ENCODE data around the gene INPP5D.

INPP5D gene

GRCh38 chr2:233075141-233075965 is 15.2 kb downstream of the INPP5D start:
- no peak for DNase-seq (ENCODE audit: low read depth, low spot score)

DNA sequence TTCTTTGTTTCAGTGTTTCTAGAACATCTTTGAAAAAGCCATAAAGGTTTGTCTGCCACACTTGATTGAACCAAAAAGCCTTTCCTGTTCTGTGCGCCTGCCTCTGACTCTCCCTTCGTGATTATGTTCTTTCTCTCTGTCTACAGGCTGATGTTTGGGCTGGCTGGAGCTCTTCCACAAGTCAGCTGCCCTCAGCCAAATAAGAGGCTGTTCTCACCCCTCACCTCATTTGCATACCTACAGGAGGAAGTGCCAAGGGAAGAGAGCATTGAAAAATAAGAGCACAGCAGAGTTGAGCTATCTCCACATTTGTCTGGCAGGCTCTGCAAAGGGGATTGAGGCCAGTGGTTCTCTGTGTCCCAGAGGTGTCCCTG is 15.8 kb downstream of the INPP5D start:
- DNase-seq (ENCODE audit: low read depth, low spot score): peak; percentile 32

DNA sequence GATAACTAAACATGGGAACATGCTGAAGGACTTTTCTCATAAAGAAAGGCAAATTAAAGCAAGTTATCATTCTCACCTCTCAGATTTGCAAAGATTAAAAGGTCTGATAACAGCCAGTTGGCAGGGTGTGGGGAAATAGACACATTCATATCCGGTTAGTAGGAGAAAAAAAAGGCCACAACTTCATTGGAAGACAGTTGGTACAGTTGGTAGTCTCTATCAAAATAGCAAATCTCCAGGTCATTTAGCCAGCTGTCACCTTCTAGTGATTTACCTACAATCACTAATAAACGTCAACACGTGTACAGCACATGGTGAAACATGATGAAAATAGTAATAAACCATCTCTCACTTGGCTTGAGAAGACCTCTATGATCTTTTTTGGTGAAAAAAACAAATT is 16.6 kb downstream of the INPP5D start:
- DNase-seq (ENCODE audit: low read depth, low spot score): no peak

- no peak for DNase-seq (ENCODE audit: low read depth, low spot score)
Measured at GRCh38 chr2:233079473-233079877, 19.3 kb downstream of the INPP5D start.

GRCh38 chr2:233079953-233080835 is 20.1 kb downstream of the INPP5D start:
- no peak for DNase-seq (ENCODE audit: low read depth, low spot score)

DNA sequence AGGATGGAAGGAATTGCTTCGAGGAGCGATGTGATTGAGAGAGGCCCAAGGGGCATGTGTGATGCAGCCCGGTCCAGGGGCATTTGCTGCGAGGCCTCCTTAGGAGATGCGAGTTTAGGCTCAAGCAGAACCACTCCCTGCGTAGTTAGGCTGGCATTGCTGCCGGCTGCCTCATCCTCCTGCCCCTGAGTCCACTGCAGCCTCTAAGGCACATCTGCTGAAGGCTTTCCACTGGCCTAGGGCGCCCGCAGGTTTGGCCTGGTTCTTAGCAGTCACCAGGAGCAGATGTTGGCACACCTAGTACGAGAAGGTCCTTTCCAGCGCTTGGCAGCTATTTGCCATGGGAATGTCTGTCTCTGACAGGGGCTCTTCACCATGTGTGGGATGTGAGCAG is 20.7 kb downstream of the INPP5D start:
- no peak for DNase-seq (ENCODE audit: low read depth, low spot score)

- no peak for DNase-seq (ENCODE audit: low read depth, low spot score)
Measured at GRCh38 chr2:233081232-233081730, 21.1 kb downstream of the INPP5D start.

DNA sequence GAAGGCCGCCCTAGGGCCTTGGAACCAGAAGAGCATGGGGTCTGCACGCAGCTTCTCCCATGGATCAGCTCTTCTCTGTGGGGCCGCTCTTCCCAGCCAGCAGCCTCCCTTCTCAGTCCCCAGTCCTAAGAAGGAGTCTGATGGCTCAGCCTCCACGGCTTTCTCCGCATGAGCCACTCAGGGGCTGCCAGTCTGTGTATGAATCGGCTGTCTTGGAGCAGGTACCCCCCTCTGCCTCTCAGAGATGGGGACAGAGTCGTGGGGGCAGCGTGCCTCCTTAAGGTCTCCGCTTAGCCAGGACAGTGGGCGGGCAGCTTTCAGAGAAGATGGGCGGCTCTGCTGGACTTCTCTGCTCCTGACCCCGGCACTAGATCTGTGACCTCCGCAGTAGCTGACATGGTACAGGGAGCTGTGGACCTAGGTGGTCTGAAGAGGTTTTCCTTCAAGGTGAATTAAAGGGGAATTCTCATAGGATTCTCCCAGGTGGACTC is 21.6 kb downstream of the INPP5D start:
- no peak for DNase-seq (ENCODE audit: low read depth, low spot score)

DNA sequence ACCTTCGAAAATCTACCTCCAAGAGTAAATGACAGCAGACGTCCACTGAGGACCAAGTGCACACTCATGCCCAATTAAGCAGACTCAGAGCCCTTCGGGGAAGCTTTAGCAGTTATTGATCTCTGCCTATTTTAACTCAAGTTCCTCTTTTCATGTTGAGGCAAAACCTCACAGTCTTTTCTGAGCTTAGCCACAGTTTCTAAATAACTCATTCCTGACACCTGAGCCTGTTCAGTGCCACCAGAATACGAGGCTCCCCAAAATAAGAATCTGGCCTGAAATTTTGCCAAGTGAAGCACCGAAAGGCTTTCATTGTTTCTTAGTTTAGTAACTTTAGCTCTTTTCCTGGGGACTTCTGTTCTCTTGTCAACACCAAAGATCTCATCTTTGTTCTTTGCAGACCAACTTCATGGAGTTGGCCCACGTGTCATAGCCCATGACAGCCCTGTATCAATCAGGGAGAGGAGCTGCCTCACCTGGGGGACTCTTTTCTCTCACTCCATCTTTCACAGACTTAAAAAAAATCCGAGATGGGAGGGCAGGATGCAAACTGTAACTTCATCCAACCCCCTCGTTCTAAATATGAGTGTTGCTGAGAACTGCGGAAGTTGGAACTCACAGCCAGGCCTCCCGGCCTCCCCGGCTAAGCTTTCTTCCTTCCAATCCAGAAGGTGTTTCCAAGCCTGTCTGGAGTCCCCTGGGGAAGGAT is 22.2 kb downstream of the INPP5D start:
- no peak for DNase-seq (ENCODE audit: low read depth, low spot score)

- DNase-seq (ENCODE audit: low read depth, low spot score): no peak
Measured at GRCh38 chr2:233082931-233083755, 23.0 kb downstream of the INPP5D start.

DNA sequence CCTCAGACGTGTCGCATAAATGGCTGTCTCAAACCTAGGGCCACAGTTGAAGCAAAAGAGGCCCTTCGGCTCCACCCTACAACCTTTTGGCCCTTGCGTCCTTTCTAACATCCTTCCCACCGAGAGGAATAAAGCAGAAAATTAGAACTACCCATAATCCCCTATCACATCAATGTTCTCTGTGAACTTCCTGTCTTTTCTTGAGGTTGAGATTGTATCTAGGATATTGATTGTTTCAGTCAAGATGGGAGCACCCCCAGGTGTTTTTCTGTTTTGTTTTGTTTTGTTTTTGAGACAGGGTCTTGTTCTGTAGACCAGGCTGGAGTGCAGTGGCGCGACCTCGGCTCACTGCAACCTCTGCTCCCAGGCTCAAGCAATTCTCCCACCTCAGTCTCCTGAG is 23.6 kb downstream of the INPP5D start:
- DNase-seq (ENCODE audit: low read depth, low spot score): no peak

GRCh38 chr2:233084488-233084887 is 24.3 kb downstream of the INPP5D start:
- DNase-seq (ENCODE audit: low read depth, low spot score): no peak

- DNase-seq (ENCODE audit: low read depth, low spot score): no peak
Measured at GRCh38 chr2:233085037-233085838, 25.1 kb downstream of the INPP5D start.

GRCh38 chr2:233085839-233086150 is 25.7 kb downstream of the INPP5D start:
- DNase-seq (ENCODE audit: low read depth, low spot score): no peak

- no peak for DNase-seq (ENCODE audit: low read depth, low spot score)
Measured at GRCh38 chr2:233087713-233088112, 27.6 kb downstream of the INPP5D start.

DNA sequence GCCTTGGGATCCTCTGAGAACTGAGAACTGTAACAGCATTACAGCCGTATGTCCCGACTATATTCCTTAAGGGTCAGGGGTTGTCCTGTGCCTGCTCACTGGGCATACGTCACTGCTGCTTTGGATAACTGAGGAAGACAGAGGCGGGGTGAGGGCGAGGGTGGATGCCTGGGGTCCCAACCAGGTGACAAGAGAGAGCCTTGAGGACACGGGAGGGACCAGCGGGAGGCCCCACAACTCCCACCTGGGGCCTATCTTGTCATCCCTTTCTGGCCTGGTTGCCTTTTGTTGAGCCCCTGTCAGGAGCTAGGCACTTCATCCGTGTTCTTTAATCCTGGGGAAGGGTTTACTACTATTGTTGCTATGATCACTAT is 28.8 kb downstream of the INPP5D start:
- DNase-seq (ENCODE audit: low read depth, low spot score): no peak

- DNase-seq (ENCODE audit: low read depth, low spot score): no peak
Measured at GRCh38 chr2:233089851-233090250, 29.7 kb downstream of the INPP5D start.

DNA sequence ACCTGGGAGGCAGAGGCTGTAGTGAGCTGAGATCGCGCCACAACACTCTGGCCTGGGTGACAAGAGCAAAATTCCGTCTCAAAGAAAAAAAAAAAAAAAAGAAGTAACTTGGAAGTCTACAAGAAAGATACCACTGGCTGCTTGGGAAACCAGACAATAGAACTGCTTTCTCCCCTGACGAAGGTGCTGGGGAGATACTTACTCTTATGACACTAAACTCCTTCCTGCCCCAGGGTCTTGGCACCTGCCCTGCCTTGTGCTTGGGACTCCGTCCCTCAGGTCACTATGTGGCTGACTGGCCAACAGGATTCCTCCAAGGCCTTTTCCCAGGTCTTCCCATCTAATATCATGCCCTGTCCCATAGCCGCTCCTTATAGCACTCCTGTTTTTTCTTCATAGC is 30.7 kb downstream of the INPP5D start:
- DNase-seq (ENCODE audit: low read depth, low spot score): no peak

DNA sequence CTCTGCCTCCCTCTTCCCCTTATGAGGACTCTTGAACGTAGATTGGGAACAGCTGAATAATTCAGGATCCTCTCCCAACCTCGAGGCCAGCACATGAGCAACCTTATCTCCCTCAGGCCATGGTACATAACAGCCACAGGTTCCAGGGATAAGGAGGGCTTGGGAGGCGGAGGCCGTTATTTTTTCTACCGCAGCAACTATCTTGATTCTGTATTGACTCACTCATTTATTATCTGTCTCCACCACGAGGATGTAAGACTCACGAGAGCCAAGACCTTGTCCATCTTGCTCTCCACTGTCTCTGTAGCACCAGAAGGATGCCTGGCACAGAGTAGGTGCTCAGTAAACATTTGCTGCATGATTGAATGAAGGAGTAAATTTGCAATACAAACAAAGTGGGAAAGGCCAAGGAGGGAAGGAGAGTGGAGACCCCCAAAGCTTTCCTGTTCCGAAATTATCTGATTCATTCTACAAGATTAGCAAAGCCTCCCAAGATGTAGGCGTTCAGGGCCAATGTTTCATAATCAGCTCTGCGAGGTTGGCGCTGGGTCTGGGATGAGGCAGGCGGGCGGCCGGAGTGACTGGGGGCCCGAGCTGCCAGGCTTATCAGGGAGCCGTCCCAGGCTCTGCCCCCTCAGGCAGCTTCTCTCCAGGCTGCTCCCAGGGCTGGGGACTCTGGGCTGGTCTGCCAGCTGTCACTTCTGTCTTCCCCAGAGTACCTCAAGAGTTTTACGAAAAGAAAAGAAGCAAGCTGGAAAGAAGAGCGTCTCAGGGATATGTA is 31.6 kb downstream of the INPP5D start:
- DNase-seq (ENCODE audit: low read depth, low spot score): no peak

Data from ELF-1 (cell line).